ENCODE measurements around the gene ZNF878. TPM values are rescaled to one million over a fixed set of nuclear protein-coding genes. Genes with fewer than 3 reads are reported as not detected.

The ZNF878 gene
- total and polyA plus RNA-seq, 2 donors (not counting 3 experiments of a cell fraction or from before 2014, with no cell fraction given): 0.51 TPM; not detected in 1

DNA sequence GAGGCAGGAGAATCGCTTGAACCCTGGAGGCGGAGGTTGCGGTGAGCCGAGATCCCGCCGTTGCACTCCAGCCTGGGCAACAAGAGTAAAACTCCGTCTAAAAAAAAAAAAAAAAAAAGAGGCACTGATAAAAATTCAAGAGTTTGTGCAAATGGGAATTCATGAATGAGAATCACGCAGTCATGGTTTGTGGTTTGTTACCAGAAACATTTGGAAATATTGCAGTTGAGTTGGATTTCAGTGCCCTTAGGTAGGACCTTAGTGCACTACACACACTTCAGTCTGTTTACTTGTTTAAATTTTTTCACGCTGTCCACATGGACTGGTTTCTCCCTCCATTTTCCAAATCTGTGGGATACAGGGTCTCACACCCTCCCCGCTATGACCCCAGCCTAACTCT lies 40.2 kb upstream of the ZNF878 start:
- dilution Hi-C loops (cut with MboI; ENCODE audit: extremely low pct_ligation_motif_present, low sequenced_read_pairs): no loop called here
- ChIA-PET CTCF (no interaction called here), POLR2A (no interaction called here)
- no peak overlapping the region for H3K9ac ChIP-seq (replicated peaks; ENCODE audit: extremely low read depth, insufficient read depth, low read length)
- no peaks in the 10 kb centered on the region for H3K27me3 ChIP-seq (ENCODE audit: control insufficient read depth in 2 of 2, insufficient read depth in 2 of 2, low read length in 2 of 2)
- H3K79me2 ChIP-seq (ENCODE audit: control insufficient read depth, insufficient read depth, low read length): no peaks in the 10 kb centered on the region
- no TSS peak for BruUV-seq (replicated peaks)
- TF ChIP-seq EZH2 (IDR thresholded peaks at IDR 0.05; ENCODE audit: borderline replicate concordance, low read depth, low read length, severe bottlenecking) (no peak), POLR2AphosphoS5 (IDR thresholded peaks at IDR 0.05; ENCODE audit: insufficient read depth, low read depth, low read length) (no peak), POLR2A (IDR thresholded peaks at IDR 0.05; ENCODE audit: low read depth, low read length) (no peak), FOS (IDR thresholded peaks at IDR 0.05; ENCODE audit: borderline replicate concordance, insufficient read depth, low read length) (no peak), JUN (IDR thresholded peaks at IDR 0.05; ENCODE audit: borderline replicate concordance, insufficient read depth, insufficient read length, low read depth) (no peak), MYC (IDR thresholded peaks at IDR 0.05; ENCODE audit: low read depth, low read length) (no peak), GATA2 (IDR thresholded peaks at IDR 0.05; ENCODE audit: insufficient read depth, insufficient read length, low read depth, low read length) (no peak)
- TF ChIP-seq, protein P1, sequence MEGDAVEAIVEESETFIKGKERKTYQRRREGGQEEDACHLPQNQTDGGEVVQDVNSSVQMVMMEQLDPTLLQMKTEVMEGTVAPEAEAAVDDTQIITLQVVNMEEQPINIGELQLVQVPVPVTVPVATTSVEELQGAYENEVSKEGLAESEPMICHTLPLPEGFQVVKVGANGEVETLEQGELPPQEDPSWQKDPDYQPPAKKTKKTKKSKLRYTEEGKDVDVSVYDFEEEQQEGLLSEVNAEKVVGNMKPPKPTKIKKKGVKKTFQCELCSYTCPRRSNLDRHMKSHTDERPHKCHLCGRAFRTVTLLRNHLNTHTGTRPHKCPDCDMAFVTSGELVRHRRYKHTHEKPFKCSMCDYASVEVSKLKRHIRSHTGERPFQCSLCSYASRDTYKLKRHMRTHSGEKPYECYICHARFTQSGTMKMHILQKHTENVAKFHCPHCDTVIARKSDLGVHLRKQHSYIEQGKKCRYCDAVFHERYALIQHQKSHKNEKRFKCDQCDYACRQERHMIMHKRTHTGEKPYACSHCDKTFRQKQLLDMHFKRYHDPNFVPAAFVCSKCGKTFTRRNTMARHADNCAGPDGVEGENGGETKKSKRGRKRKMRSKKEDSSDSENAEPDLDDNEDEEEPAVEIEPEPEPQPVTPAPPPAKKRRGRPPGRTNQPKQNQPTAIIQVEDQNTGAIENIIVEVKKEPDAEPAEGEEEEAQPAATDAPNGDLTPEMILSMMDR (IDR thresholded peaks at IDR 0.05; ENCODE audit: extremely low read depth in 1 of 2, insufficient read depth in 1 of 2, low read depth in 1 of 2, low read length in 2 of 2): no peak
- TF ChIP-seq, protein P2, sequence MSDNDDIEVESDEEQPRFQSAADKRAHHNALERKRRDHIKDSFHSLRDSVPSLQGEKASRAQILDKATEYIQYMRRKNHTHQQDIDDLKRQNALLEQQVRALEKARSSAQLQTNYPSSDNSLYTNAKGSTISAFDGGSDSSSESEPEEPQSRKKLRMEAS (IDR thresholded peaks at IDR 0.05; ENCODE audit: insufficient read depth, insufficient read length): no peak
- H4K20me1 ChIP-seq (replicated peaks; ENCODE audit: control insufficient read depth, extremely low read depth, insufficient read depth, low read length): no peaks in the 10 kb centered on the region
- no peaks in the 10 kb centered on the region for H3K9me1 ChIP-seq (replicated peaks; ENCODE audit: control insufficient read depth, extremely low read depth, insufficient read depth, low read length)
- FAIRE-seq: no peak
- DNase-seq (ENCODE audit: low read depth, low spot score): no peak
- no peak overlapping the region for H3K27ac ChIP-seq (ENCODE audit: insufficient read depth, low read depth, low read length)
- intact Hi-C loops (cut with micrococcal nuclease): loop anchor here (1.0 kb wide), 1 partner anchor 48 kb away; no protein-coding TSS in a partner anchor
- H2AFZ ChIP-seq (ENCODE audit: low read depth, low read length): peak overlapping the region; percentile 63
- peak overlapping the region; percentile 33 for H3K4me2 ChIP-seq (ENCODE audit: insufficient read depth, low read length)
- H3K4me1 ChIP-seq (ENCODE audit: control insufficient read depth, extremely low read depth, insufficient read depth, low read length): peaks cover 3% of the 10 kb centered on the region
- H3K9me3 ChIP-seq (replicated peaks; ENCODE audit: control insufficient read depth, insufficient read depth, low read length): no peaks in the 10 kb centered on the region
- peak overlapping the region in 2 of 3 experiments; percentile 44 to 49 for H3K4me3 ChIP-seq (replicated peaks in 1 of 3; ENCODE audit: insufficient read depth in 1 of 3, low read depth in 1 of 3, low read length in 3 of 3)
- H3K36me3 ChIP-seq (ENCODE audit: control insufficient read depth in 2 of 2, extremely low read depth in 1 of 2, insufficient read depth in 2 of 2, low read length in 2 of 2): no peaks in the 10 kb centered on the region

Measured in endothelial cell of umbilical vein (primary cell).